Activated T-cell treated with anti-CD3 and anti-CD28 coated beads for 1 hour (primary cell): Measurements from ENCODE around the gene EIF2S1.
"Not testable (repeated sequence)": the region's sequence is repeated elsewhere in the genome, so short reads cannot be mapped to it uniquely, and the experiment has no call there.

Experiments used
- DNase-seq: peaks from one replicate; pipeline ENCODE4 v3.0.0-alpha.2; 2020; ENCODE audit warnings: low read depth

Gene EIF2S1

GRCh38 chr14:67359775-67360469 is at the start of gene EIF2S1, which contains the start of gene ATP6V1D:
TSS of gene EIF2S1 (plus strand) at chr14:67360328. CDS start at chr14:67364768, 4,440 bp downstream.
TSS of gene ATP6V1D (minus strand) at chr14:67359804. CDS start at chr14:67359698, 106 bp downstream.
- peak; percentile 99 for DNase-seq

- no peak for DNase-seq
These were observed 48.3 kb upstream of the EIF2S1 start for GRCh38 chr14:67311868-67312267.

GRCh38 chr14:67313153-67313552 is 47.0 kb upstream of the EIF2S1 start:
- no peak for DNase-seq

- DNase-seq = no peak
These were observed 42.3 kb upstream of the EIF2S1 start for GRCh38 chr14:67317822-67318221.

- DNase-seq = no peak
These were observed 41.0 kb upstream of the EIF2S1 start for GRCh38 chr14:67319142-67319541.

- DNase-seq = not testable (repeated sequence)
These were observed 30.5 kb upstream of the EIF2S1 start for GRCh38 chr14:67329666-67330065.

GRCh38 chr14:67331368-67332125 is 28.6 kb upstream of the EIF2S1 start:
- DNase-seq = no peak

- DNase-seq = no peak
These were observed 27.7 kb upstream of the EIF2S1 start for GRCh38 chr14:67332468-67332867.

- DNase-seq = no peak
These were observed 24.3 kb upstream of the EIF2S1 start for GRCh38 chr14:67335781-67336180.

- DNase-seq = not testable (repeated sequence)
These were observed 18.9 kb upstream of the EIF2S1 start for GRCh38 chr14:67341231-67341630.

GRCh38 chr14:67343601-67344230 is 16.4 kb upstream of the EIF2S1 start:
- DNase-seq = no peak

- DNase-seq = no peak
These were observed 14.5 kb upstream of the EIF2S1 start for GRCh38 chr14:67345583-67345982.

- no peak for DNase-seq
These were observed 8.1 kb upstream of the EIF2S1 start for GRCh38 chr14:67352055-67352454.

GRCh38 chr14:67357186-67357968 is 2.8 kb upstream of the EIF2S1 start:
- no peak for DNase-seq

- no peak for DNase-seq
These were observed 2.2 kb upstream of the EIF2S1 start for GRCh38 chr14:67357969-67358354.

GRCh38 chr14:67358924-67359774 is 979 bp upstream of the EIF2S1 start:
- no peak for DNase-seq

GRCh38 chr14:67360470-67361206 is 510 bp downstream of the EIF2S1 start:
- DNase-seq = no peak

GRCh38 chr14:67365476-67365875 is 5.3 kb downstream of the EIF2S1 start:
- no peak for DNase-seq

- no peak for DNase-seq
These were observed 10.7 kb downstream of the EIF2S1 start for GRCh38 chr14:67370830-67371229.
